Activated T-cell treated with anti-CD3 and anti-CD28 coated beads, Interleukin-2, amount 50 U/mL, for 72 hours (primary cell): ENCODE data around the gene FNIP2. TPM values are rescaled to one million over a fixed set of nuclear protein-coding genes. Genes with fewer than 3 reads are reported as not detected.
"Not testable (repeated sequence)": the region's sequence is repeated elsewhere in the genome, so short reads cannot be mapped to it uniquely, and the experiment has no call there.

Experiments
- ATAC-seq, 2 donors: fragments of 150-1000 bp; cut with Tn5 transposase; replicated peaks in 1 of 2; 2 replicates each; pipeline ENCODE4 v1.10.0; 2021; ENCODE audit warnings: moderate library complexity in 2 of 2, mild to moderate bottlenecking in 1 of 2
- DNase-seq, 2 donors: peaks; one replicate each; pipeline ENCODE4 v3.0.0; 2021 to 2022; ENCODE audit warnings: mixed read lengths in 1 of 2
- H3K27ac Mint-ChIP-seq: one replicate; pipeline ENCODE4 v1.8.0; 2022; ENCODE audit warnings: mild to moderate bottlenecking, moderate library complexity, mixed read lengths
- H3K27me3 Mint-ChIP-seq: one replicate; pipeline ENCODE4 v1.8.0; 2022; ENCODE audit warnings: low read depth, mixed read lengths
- H3K36me3 Mint-ChIP-seq, 2 donors: one replicate each; pipeline ENCODE4 v1.8.0; 2022; ENCODE audit warnings: mixed read lengths in 2 of 2, mild to moderate bottlenecking in 1 of 2; ENCODE audit not compliant: insufficient read depth in 2 of 2
- H3K4me1 Mint-ChIP-seq: one replicate; pipeline ENCODE4 v1.8.0; 2022; ENCODE audit warnings: low read depth, mixed read lengths
- H3K4me3 Mint-ChIP-seq, 2 donors: one replicate each; pipeline ENCODE4 v1.8.0; 2022; ENCODE audit warnings: mild to moderate bottlenecking in 2 of 2, mixed read lengths in 2 of 2, moderate library complexity in 2 of 2
- H3K9me3 Mint-ChIP-seq, 2 donors: one replicate each; pipeline ENCODE4 v1.8.0; 2022; ENCODE audit warnings: mixed read lengths in 2 of 2
- total RNA-seq, 2 donors: library from RNA; stranded (reverse); gene quantifications; one replicate each; pipeline ENCODE4 v1.2.3, GENCODE V29; 2022

FNIP2 gene
- total RNA-seq, 2 donors from 2014 or later = 12.7 to 20.1 TPM

DNA sequence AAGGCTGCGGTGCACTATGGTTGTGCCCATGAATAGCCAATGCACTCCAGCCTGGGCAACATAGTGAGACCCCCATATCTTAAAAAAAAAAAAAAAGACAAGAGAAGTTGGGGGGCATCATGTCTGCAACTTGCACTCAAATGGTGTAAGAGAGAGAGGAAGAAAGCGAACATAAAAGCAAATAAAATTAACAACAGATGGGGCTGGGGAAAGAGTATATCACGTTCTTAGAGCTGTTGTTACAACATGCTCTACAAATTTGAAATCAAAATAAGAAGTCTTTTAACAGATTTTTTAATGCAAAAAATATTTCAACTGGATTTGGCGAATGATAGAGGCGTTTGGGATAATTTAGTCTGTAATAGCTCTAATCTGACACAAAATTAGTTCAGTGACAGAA is 144.9 kb downstream of the FNIP2 start:
- Mint-ChIP-seq H3K27me3 (no peaks in the 10 kb centered on the region), H3K4me1 (peaks cover 5% of the 10 kb centered on the region), H3K9me3 (no peaks in the 10 kb centered on the region), H3K27ac (no peak overlapping the region), H3K4me3 (no peak overlapping the region), H3K36me3 (no peaks in the 10 kb centered on the region)
- DNase-seq = no peak
- ATAC-seq = no peak

DNA sequence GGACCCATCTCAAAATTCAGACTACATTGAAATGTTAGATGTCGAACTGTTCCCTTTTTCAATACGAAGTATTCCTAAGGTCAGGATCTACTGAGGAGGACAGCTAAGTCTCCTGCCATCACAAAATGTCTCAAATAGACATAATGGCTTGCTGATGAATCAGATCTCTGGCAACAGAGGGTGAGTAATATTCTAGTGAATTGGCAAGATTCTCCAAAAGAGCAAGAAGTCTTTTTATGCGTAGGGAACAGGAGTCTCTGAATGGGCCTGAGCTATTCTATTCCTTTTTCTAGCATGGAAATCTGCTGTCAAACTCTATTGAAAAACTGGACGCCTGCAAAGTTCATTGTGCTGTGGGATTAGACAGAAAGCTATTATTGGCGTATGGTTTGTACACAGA is 145.4 kb downstream of the FNIP2 start:
- H3K27me3 Mint-ChIP-seq = no peaks in the 10 kb centered on the region
- no peak overlapping the region for H3K27ac Mint-ChIP-seq
- peaks cover 5% of the 10 kb centered on the region for H3K4me1 Mint-ChIP-seq
- DNase-seq = no peak
- H3K9me3 Mint-ChIP-seq = no peaks in the 10 kb centered on the region
- no peak for ATAC-seq
- H3K36me3 Mint-ChIP-seq = no peaks in the 10 kb centered on the region
- H3K4me3 Mint-ChIP-seq = no peak overlapping the region

DNA sequence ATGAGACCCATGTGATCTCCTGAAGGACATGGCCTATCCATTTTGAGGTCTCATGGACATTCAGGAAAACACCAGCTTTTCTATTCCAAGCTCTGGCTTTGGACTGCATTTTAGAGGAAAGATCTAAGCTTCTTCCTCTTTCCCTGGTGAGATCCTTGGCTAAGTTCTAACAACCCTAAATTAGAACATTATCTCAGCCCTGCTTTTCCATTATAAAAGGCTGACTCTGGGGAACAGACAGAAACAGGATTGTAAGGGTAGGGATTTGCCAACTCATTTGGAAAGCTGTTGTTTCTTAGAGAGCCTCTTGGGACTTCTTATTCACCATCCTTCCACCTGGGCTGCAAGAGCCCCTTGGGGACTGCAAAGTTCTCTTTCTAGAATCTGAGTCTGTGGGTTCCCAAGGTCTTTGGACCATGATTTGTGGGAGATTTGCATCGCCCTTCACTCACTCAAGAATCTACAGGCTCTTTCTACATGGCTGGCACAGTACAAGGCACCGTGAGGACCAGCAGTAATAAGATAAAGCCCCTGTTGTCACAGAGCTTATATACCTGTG is 146.9 kb downstream of the FNIP2 start:
- no peak for ATAC-seq
- H3K9me3 Mint-ChIP-seq = peaks cover under 1 to 2% of the 10 kb centered on the region in 2 donors
- DNase-seq = no peak
- peaks cover 5% of the 10 kb centered on the region for H3K4me1 Mint-ChIP-seq
- no peak overlapping the region for H3K27ac Mint-ChIP-seq
- peaks cover 0 to 2% of the 10 kb centered on the region in 2 donors for H3K36me3 Mint-ChIP-seq
- H3K27me3 Mint-ChIP-seq = no peaks in the 10 kb centered on the region
- no peak overlapping the region for H3K4me3 Mint-ChIP-seq

DNA sequence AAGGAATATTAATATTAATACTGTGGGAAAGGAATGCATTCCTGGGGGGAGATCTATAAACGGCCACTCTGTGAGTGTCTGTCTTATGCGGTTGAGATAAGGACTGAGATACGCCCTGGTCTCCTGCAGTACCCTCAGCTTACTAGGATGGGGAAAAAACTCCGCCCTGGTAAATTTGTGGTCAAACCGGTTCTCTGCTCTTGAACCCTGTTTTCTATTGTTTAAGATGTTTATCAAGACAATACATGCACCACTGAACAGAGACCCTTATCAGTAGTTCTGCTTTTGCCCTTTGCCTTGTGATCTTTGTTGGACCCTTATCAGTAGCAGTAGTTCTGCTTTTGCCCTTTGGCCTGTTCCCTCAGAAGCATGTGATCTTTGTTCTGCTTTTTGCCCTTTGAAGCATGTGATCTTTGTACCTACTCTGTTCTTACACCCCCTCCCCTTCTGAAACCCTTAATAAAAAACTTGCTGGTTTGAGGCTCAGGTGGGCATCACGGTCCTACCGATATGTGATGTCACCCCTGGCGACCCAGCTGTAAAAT is 151.7 kb downstream of the FNIP2 start:
- DNase-seq, H3K4me3 Mint-ChIP-seq, H3K4me1 Mint-ChIP-seq, H3K9me3 Mint-ChIP-seq, ATAC-seq, H3K27ac Mint-ChIP-seq: not testable (repeated sequence)
- Mint-ChIP-seq H3K36me3 (peaks cover 0 to 13% of the 10 kb centered on the region in 2 donors), H3K27me3 (peaks cover 10% of the 10 kb centered on the region)

DNA sequence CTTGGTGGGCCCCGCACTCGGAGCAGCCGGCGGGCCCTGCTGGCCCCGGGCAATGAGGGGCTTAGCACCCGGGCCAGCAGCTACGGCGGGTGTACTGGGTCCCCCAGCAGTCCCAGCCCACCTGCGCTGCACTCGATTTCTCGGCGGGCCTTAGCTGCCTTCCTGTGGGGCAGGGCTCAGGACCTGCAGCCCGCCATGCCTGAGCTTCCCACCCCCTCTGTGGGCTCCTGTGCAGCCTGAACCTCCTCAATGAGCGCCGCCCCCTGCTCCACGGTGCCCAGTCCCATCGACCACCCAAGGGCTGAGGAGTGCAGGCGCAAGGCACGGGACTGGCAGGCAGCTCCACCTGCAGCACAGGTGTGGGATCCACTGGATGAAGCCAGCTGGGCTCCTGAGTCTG is 158.9 kb downstream of the FNIP2 start:
- H3K9me3 Mint-ChIP-seq, H3K4me1 Mint-ChIP-seq, DNase-seq, H3K36me3 Mint-ChIP-seq, H3K27ac Mint-ChIP-seq, H3K27me3 Mint-ChIP-seq, ATAC-seq, H3K4me3 Mint-ChIP-seq: not testable (repeated sequence)

DNA sequence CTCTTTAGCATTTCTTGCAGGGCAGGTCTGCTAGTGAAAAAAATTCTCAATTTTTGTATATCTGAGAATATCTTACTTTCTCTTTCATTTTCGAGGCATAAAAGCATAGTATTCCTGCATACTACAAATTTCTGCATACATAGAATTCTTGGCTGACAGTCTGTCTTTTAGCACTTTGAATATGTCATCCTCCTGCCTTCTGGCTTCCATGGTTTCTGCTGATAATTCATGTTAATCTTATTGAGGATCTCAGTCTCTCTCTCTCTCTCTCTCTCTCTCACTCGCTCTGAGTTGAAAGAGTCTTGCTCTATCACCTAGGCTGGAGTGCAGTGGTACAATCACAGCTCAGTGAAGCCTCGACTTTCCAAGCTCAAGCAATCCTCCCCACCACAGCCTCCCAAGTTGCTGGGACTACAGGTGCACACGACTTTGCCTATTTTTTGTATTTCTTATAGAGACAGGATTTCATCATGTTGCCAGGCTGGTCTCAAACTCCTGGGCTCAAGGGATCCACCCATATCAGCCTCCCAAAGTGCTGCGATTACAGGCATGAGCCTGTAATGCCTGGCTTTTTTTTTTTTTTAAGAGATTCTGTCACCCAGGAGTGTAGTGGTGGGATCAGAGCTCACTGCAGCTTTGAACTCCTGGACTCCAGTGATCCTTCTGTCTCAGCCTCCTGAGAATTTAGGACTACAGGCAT is 161.3 kb downstream of the FNIP2 start:
- H3K9me3 Mint-ChIP-seq = no peaks in the 10 kb centered on the region
- peaks cover 8% of the 10 kb centered on the region for H3K4me1 Mint-ChIP-seq

DNA sequence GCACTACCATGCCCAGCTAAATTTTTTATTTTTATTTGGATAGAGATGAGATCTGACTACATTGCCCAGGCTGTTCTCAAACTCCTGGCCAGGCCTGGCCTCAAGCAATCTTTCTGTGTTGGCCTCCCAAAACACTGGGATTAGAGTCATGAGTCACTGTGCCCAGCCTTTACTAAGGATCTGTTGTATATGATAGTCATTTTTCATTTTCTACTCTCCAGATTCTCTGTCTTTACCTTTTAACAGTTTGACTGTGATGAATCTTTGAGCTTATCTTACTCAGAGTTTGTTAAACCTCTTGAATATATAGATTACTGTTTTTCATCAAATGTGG is 161.8 kb downstream of the FNIP2 start:
- peak overlapping the region in 1 of 2 donors; percentile 80 for H3K4me3 Mint-ChIP-seq
- DNase-seq = no peak
- peaks cover 2% of the 10 kb centered on the region in 2 donors for H3K36me3 Mint-ChIP-seq
- no peak for ATAC-seq
- peaks cover 8% of the 10 kb centered on the region for H3K4me1 Mint-ChIP-seq
- H3K27me3 Mint-ChIP-seq = no peaks in the 10 kb centered on the region
- no peak overlapping the region for H3K27ac Mint-ChIP-seq
- H3K9me3 Mint-ChIP-seq = no peaks in the 10 kb centered on the region

More for the DNA sequence above, 161.3 kb downstream of the FNIP2 start:
- Mint-ChIP-seq H3K36me3 (peaks cover 2% of the 10 kb centered on the region in 2 donors), H3K27me3 (no peaks in the 10 kb centered on the region), H3K4me3 (peak overlapping the region; percentile 65 to 80), H3K27ac (peak overlapping the region; percentile 70)
- DNase-seq (no peak), ATAC-seq (peak in 1 of 2 donors; percentile 27)

DNA sequence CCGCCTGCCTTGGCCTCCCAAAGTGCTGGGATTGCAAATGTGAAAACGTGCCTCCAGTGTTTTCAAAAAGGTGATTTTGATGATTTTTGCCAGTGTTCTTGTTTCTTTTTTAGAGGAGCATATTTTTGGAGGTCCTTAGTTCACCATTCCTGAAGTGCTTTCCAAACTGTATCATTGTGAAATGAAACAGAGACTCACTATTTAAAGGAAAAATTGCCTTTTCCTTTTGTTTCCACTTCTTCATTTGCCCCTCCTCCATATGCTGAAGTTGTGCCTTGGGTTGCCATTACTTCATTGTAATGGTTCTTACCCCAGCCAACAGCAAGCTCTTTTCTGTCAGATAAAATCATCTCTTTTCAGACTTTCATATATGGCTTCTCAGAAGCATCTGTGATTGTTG is 164.4 kb downstream of the FNIP2 start:
- Mint-ChIP-seq H3K27me3 (peaks cover 17% of the 10 kb centered on the region), H3K4me1 (peaks cover 8% of the 10 kb centered on the region), H3K4me3 (no peak overlapping the region), H3K27ac (no peak overlapping the region), H3K9me3 (no peaks in the 10 kb centered on the region), H3K36me3 (peaks cover 2% of the 10 kb centered on the region in 2 donors)
- DNase-seq = no peak
- ATAC-seq = no peak

DNA sequence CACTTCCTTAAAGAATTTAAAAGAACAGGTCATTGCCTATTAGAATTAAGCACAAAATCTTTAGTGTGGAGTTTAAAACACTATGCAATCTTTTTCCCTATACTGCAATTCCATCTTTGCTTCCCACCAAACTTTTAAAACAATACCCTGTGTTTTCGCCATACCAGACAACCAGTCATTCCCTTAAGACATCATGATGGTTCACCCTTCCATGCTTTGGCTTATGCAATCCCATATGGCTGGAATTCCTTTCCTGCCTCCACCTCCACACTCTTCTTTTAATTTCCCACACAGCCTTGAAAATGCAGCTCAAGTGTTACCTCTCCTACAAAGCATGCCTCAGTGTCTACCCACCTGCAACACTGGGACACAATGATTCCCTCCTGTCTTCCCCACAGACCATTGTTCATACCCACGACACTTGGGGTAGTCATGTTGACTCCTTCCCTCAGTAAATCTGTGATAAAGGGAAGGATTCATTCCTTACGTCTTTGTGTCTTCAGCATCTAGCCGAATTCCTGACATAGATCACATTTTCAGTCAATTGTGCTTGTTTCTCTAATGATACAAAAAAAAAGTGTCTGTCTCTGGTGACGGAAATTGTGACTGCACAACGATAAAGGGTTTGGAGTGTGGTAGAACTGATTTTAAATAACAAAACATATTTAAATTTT is 166.3 kb downstream of the FNIP2 start:
- Mint-ChIP-seq H3K4me1 (peaks cover 4% of the 10 kb centered on the region), H3K27me3 (peaks cover 24% of the 10 kb centered on the region), H3K36me3 (peaks cover 0 to under 1% of the 10 kb centered on the region in 2 donors), H3K27ac (no peak overlapping the region), H3K4me3 (no peak overlapping the region), H3K9me3 (no peaks in the 10 kb centered on the region)
- DNase-seq (no peak), ATAC-seq (no peak)

DNA sequence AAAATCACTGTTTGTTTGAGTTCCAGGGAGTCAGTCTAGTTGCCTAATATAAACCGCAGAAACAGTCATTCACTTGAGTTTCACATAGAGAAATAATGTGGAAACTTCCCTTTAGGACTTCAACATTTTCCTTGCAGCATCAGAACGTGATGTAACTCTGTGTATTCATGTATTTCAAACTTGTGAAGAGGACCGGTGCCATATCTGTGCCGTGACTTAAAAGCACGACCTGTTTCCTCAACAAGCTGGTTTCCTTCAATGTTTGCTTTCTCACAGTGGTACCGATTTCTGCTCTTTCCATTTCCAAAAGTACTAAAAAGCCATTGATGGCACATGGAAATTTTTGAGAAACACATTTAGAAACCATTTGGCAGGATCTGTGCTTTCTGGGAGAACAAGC is 167.4 kb downstream of the FNIP2 start:
- Mint-ChIP-seq H3K4me1 (no peaks in the 10 kb centered on the region), H3K27me3 (peaks cover 24% of the 10 kb centered on the region), H3K27ac (no peak overlapping the region), H3K36me3 (no peaks in the 10 kb centered on the region), H3K4me3 (no peak overlapping the region), H3K9me3 (no peaks in the 10 kb centered on the region)
- no peak for ATAC-seq
- DNase-seq = no peak

DNA sequence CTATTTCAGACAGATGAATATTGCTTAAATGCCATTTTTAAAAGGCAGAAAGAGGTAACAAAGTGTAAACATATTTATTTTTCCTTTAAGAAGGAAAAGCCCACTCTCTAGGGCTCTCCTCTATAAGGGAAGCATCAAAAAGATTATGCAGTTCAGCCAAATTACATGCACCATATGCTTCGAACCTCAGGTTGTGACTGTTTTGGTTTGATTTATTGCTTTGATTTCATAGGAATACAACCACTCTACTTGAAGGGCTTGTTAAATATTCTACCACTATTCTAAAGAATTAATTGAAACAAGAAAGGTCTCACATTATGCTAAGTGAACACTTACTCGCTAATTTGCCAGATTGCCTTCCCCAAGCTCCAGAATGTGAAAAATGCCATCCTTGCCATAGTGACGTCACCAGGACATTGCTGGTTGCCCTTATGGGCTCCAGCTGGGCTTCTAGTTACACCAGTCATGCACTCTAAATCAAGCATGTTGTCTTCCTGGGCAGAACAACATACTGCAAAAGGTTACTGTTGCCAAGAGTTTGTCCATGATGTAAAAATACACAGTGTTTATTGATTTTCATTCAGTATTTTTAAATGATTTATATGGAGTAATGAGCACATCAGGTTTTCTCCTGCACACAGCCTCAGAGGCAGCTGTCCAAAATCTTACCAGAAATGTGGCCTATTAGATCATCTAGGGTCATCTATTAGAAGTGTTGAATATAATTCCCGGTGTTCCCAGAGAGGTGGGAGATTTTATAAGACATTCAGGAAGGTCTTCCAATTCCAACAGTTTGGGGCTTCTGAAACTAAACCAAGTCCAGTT is 169.6 kb downstream of the FNIP2 start:
- peaks cover 24% of the 10 kb centered on the region for H3K27me3 Mint-ChIP-seq

DNA sequence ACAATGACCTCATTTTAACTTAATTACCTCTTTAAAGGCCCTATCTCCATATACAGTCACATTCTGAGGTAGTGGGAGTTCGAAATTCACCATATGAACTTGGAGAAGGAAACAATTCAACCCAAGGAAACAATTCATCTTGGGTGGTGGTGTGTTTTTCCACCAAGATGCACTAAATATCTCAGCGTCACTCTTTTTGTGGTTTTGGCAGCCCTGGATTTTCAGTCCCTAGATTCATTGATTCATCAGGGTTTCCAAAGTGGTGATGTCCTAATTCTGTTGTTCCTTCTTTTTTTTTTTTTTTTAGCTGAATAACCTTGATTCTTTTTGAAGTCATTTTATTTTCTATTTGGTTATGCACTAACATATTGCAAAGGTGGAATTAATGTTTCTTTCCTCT is 171.4 kb downstream of the FNIP2 start:
- no peak overlapping the region for H3K27ac Mint-ChIP-seq
- H3K27me3 Mint-ChIP-seq = peaks cover 28% of the 10 kb centered on the region
- H3K4me3 Mint-ChIP-seq = no peak overlapping the region
- DNase-seq (no peak), ATAC-seq (no peak)
- H3K36me3 Mint-ChIP-seq = no peaks in the 10 kb centered on the region
- no peaks in the 10 kb centered on the region for H3K9me3 Mint-ChIP-seq
- no peaks in the 10 kb centered on the region for H3K4me1 Mint-ChIP-seq

More for the DNA sequence above, 169.6 kb downstream of the FNIP2 start:
- ATAC-seq (no peak), DNase-seq (no peak)
- Mint-ChIP-seq H3K4me3 (no peak overlapping the region), H3K27ac (no peak overlapping the region), H3K9me3 (no peaks in the 10 kb centered on the region), H3K36me3 (no peaks in the 10 kb centered on the region), H3K4me1 (no peaks in the 10 kb centered on the region)

DNA sequence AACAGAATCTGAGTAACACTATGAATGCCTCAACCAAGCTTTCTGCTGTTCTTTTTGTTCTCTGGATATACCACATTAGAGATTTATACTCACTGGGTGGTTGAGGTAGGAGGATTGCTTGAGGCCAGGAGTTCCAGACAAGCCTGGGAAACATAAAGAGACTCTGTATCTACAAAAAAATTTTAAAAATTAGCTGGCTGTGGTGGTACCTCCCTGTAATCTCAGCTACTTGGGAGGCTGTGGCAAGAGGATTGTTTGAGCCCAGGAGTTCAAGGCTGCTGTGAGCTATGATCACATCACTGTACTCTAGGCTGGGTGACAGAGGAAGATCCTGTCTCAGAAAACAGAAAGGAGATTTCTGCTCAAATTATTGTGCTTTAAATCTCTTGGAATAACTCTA is 172.5 kb downstream of the FNIP2 start:
- H3K4me1 Mint-ChIP-seq = no peaks in the 10 kb centered on the region
- ATAC-seq = no peak
- peaks cover 31% of the 10 kb centered on the region for H3K27me3 Mint-ChIP-seq
- no peak for DNase-seq
- no peaks in the 10 kb centered on the region for H3K36me3 Mint-ChIP-seq
- no peak overlapping the region for H3K4me3 Mint-ChIP-seq
- no peaks in the 10 kb centered on the region for H3K9me3 Mint-ChIP-seq
- H3K27ac Mint-ChIP-seq = no peak overlapping the region
